NK-92 (cell line): ENCODE data around the gene DYSF.

ENCODE experiments used
- DNase-seq: peaks from one replicate; lab custom pipeline; 2025; ENCODE audit not compliant: unreplicated experiment; lab: John Stamatoyannopoulos, UW

DYSF gene

GRCh38 chr2:71564790-71565189 lies 111.4 kb downstream of the DYSF start:
- DNase-seq: no peak

- no peak for DNase-seq
Measured at GRCh38 chr2:71566372-71566771, 113.0 kb downstream of the DYSF start.

- DNase-seq: no peak
Measured at GRCh38 chr2:71567625-71568024, 114.3 kb downstream of the DYSF start.

- DNase-seq: no peak
Measured at GRCh38 chr2:71568103-71568502, 114.7 kb downstream of the DYSF start.

GRCh38 chr2:71570511-71570910 lies 117.2 kb downstream of the DYSF start:
- no peak for DNase-seq

- no peak for DNase-seq
Measured at GRCh38 chr2:71570951-71571460, 117.6 kb downstream of the DYSF start.

- no peak for DNase-seq
Measured at GRCh38 chr2:71571945-71572344, 118.6 kb downstream of the DYSF start.

GRCh38 chr2:71575966-71576365 lies 122.6 kb downstream of the DYSF start:
- no peak for DNase-seq

GRCh38 chr2:71576541-71576940 lies 123.2 kb downstream of the DYSF start:
- DNase-seq: no peak

- DNase-seq: no peak
Measured at GRCh38 chr2:71577209-71577608, 123.8 kb downstream of the DYSF start.

GRCh38 chr2:71578767-71579342 lies 125.5 kb downstream of the DYSF start:
- no peak for DNase-seq

- no peak for DNase-seq
Measured at GRCh38 chr2:71581026-71581425, 127.7 kb downstream of the DYSF start.

GRCh38 chr2:71583876-71584275 lies 130.5 kb downstream of the DYSF start:
- DNase-seq: no peak

- no peak for DNase-seq
Measured at GRCh38 chr2:71586471-71586870, 133.1 kb downstream of the DYSF start.

GRCh38 chr2:71587509-71588073 lies 134.2 kb downstream of the DYSF start:
- no peak for DNase-seq

GRCh38 chr2:71588497-71589170 lies 135.3 kb downstream of the DYSF start:
- no peak for DNase-seq

- no peak for DNase-seq
Measured at GRCh38 chr2:71589763-71590162, 136.4 kb downstream of the DYSF start.

- no peak for DNase-seq
Measured at GRCh38 chr2:71591044-71591443, 137.7 kb downstream of the DYSF start.

GRCh38 chr2:71592181-71592711 lies 138.9 kb downstream of the DYSF start:
- DNase-seq: no peak

GRCh38 chr2:71595569-71595968 lies 142.2 kb downstream of the DYSF start:
- DNase-seq: no peak

- DNase-seq: no peak
Measured at GRCh38 chr2:71596011-71596410, 142.7 kb downstream of the DYSF start.

GRCh38 chr2:71597756-71598155 lies 144.4 kb downstream of the DYSF start:
- DNase-seq: no peak
